GM12878 (cell line): ENCODE data around the gene NEURL4. TPM values are rescaled to one million over a fixed set of nuclear protein-coding genes. Genes with fewer than 3 reads are reported as not detected.
A peak's percentile ranks its signal among the peaks of the same experiment; 100 is the strongest.

Experiments used
- BHLHE40 ChIP-seq, 2 experiments: fragments of 450-650 bp in 1 of 2; IDR thresholded peaks; 2 replicates each; pipeline ENCODE4 v1.6.1; 2011 to 2017; ENCODE audit warnings: low read depth in 2 of 2, borderline replicate concordance in 1 of 2, improper control_type of control experiment in 1 of 2, low read length in 1 of 2, mild to moderate bottlenecking in 1 of 2
- CREM ChIP-seq: IDR thresholded peaks from 2 replicates; pipeline ENCODE4 v1.6.1; 2014; ENCODE audit warnings: antibody characterized with exemption, low read depth
- EP300 ChIP-seq, 2 experiments: fragments of 150-350 bp in 1 of 2; IDR thresholded peaks; 2 replicates each; pipeline ENCODE4 v1.6.1; 2011 to 2012; ENCODE audit warnings: low read depth in 2 of 2, low read length in 2 of 2, borderline replicate concordance in 1 of 2, improper control_type of control experiment in 1 of 2, inconsistent platforms in 1 of 2; ENCODE audit not compliant: control insufficient read depth in 1 of 2
- ESRRA ChIP-seq: IDR thresholded peaks from 2 replicates; pipeline ENCODE4 v1.6.1; 2012; ENCODE audit warnings: mild to moderate bottlenecking, low read length, improper control_type of control experiment
- ETV6 ChIP-seq, 2 experiments: fragments of 450-650 bp in 1 of 2; IDR thresholded peaks in 1 of 2; conservative IDR thresholded peaks in 1 of 2; 2 replicates each; pipeline ENCODE4 v1.6.1; 2014; ENCODE audit warnings: antibody characterized with exemption in 1 of 2, borderline replicate concordance in 1 of 2, low read depth in 1 of 2, mild to moderate bottlenecking in 1 of 2, moderate library complexity in 1 of 2
- GATAD2B ChIP-seq: fragments of 450-650 bp; conservative IDR thresholded peaks from 2 replicates; pipeline ENCODE4 v1.6.1; 2017; ENCODE audit warnings: low read depth, mild to moderate bottlenecking, moderate library complexity
- IKZF1 ChIP-seq: fragments of 450-650 bp; conservative IDR thresholded peaks from 2 replicates; pipeline ENCODE4 v1.6.1; 2017; ENCODE audit warnings: antibody characterized with exemption, mild to moderate bottlenecking
- MEF2A ChIP-seq: IDR thresholded peaks from 2 replicates; pipeline ENCODE4 v1.6.1; 2011; ENCODE audit warnings: low read depth, mild to moderate bottlenecking, low read length, moderate library complexity; ENCODE audit not compliant: insufficient read depth
- POLR2AphosphoS2 ChIP-seq: IDR thresholded peaks from 2 replicates; pipeline ENCODE4 v1.6.1; 2011; ENCODE audit warnings: low read depth, mild to moderate bottlenecking, low read length, improper control_type of control experiment, moderate library complexity
- POU2F2 ChIP-seq: IDR thresholded peaks from 3 replicates; pipeline ENCODE4 v1.6.1; 2011; ENCODE audit warnings: low read depth, mild to moderate bottlenecking, low read length, borderline replicate concordance
- RUNX3 ChIP-seq: IDR thresholded peaks from 2 replicates; pipeline ENCODE4 v1.6.1; 2012; ENCODE audit warnings: low read length, inconsistent platforms
- SP1 ChIP-seq: IDR thresholded peaks from one replicate; pipeline ENCODE4 v1.6.1; 2011; ENCODE audit warnings: low read depth, low read length
- TCF12 ChIP-seq: IDR thresholded peaks from 2 replicates; pipeline ENCODE4 v1.6.1; 2011; ENCODE audit warnings: low read depth, mild to moderate bottlenecking, low read length
- TCF3 ChIP-seq: IDR thresholded peaks from 2 replicates; pipeline ENCODE4 v1.6.1; 2012; ENCODE audit warnings: low read depth, mild to moderate bottlenecking, low read length, borderline replicate concordance; ENCODE audit not compliant: insufficient read depth
- ZNF207 ChIP-seq: fragments of 450-650 bp; IDR thresholded peaks from 2 replicates; pipeline ENCODE4 v1.6.1; 2014; ENCODE audit warnings: antibody characterized with exemption, mild to moderate bottlenecking, borderline replicate concordance
- polyA plus RNA-seq, 11 experiments: library from polyadenylated mRNA; depleted of rRNA in 4 of 11; unstranded in 6 of 11; stranded (reverse) in 5 of 11; fragments of >200 nt; fragmentation: Nextera tagmentation in 4 of 11; fragmentation: Illumina TruSeq in 1 of 11; extraction: Ambion mirVana in 4 of 11; extraction: Trizol in 1 of 11; gene quantifications; 1 replicate in 1 of 11; 2 replicates in 10 of 11; pipeline versions ENCODE4 v1.2.1 to v1.2.3, GENCODE V29; 2011 to 2016; ENCODE audit warnings: inconsistent platforms in 2 of 11, missing spikeins in 2 of 11, low read depth in 1 of 11
- total RNA-seq, 4 experiments: library from RNA; depleted of rRNA in 3 of 4; stranded (reverse); fragments of >200 nt in 3 of 4; fragmentation: Illumina TruSeq in 1 of 4; extraction: Trizol in 1 of 4; gene quantifications; 2 replicates each; pipeline versions ENCODE4 v1.2.1 to v1.2.3, GENCODE V29; 2013 to 2021
- TF ChIP-seq, protein P1 (sequence below): IDR thresholded peaks from 2 replicates; pipeline ENCODE4 v1.6.1; 2011; ENCODE audit warnings: mild to moderate bottlenecking, low read depth, low read length, moderate library complexity; ENCODE audit not compliant: insufficient replicate concordance
- TF ChIP-seq, protein P2 (sequence below): IDR thresholded peaks from 2 replicates; pipeline ENCODE4 v1.6.1; 2012; ENCODE audit warnings: mild to moderate bottlenecking, low read depth, low read length
- TF ChIP-seq, protein P3 (sequence below): fragments of 450-650 bp; IDR thresholded peaks from 2 replicates; pipeline ENCODE4 v1.6.1; 2017; ENCODE audit warnings: mild to moderate bottlenecking, moderate library complexity

NEURL4 gene
- total and polyA plus RNA-seq, 10 of the 15 experiments (the other 5 are each of a cell fraction or from before 2014, with no cell fraction given) = 0.03 to 41.9 (median 10.0) TPM

DNA sequence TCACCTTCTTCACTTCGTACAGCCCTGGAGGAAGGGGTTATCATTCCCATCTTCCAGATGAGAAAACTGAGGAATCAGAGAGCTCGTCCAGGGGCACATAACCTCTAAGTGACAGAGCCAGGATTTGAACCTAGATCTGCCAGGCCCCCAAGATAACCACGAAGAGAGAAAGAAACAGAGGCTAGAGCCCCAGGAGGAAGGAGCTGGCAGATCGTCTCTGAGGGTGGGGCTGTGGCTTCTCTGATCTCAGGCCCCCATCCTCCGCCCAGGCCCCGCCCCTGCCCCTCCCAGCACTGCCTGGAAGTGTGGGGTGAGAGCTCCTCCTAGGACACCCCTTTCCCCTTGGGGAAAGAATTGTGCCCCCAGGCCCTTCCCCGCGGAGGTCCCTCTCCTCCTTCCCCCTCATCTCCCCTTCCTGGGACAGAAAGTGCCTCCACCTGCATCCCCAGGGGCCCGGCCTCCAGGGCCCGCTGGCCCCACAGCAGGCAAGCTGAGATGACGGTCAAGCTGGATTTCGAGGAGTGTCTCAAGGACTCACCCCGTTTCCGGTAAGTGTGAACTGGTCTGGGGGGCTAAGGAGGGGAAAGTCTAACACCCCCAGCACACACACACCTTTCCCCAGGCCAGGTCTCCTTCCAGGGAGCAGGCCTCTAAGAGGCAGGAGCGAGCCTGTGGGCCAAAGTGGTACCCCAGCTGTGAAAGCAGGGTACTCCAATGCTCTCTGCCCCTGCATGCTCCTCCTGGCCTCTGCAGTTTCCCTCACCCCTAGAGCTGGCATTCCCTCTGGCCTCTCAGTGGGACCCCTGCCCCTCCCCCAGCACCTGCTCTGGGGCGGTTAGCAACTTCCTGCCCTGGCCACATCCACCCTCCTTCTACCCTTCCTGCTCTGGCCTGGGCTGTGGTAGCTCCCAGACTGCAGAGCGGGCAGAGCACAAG is 7.4 kb upstream of the NEURL4 start, which contains the start of gene ACAP1 (continued):
- TF ChIP-seq IKZF1 = peak; percentile 74
- TF ChIP-seq MEF2A = 0 out of 2 replicates have a peak, but pooled peaks have one; percentile 8
- 0 out of 2 replicates have a peak, but pooled peaks have one; percentile 40 for TF ChIP-seq GATAD2B
- peak; percentile 89 for TF ChIP-seq RUNX3
- TF ChIP-seq CREM = no peak
- 0 out of 3 replicates have a peak, but pooled peaks have one; percentile 27 for TF ChIP-seq POU2F2
- peak; percentile 28 for TF ChIP-seq SP1
- 0 out of 4 replicates have a peak, but pooled peaks of 1 of the 2 experiments have one; percentile 24 for TF ChIP-seq ETV6 (conservative IDR thresholded peaks at IDR 0.05 in 1 of 2, IDR thresholded peaks at IDR 0.05 in 1 of 2; ENCODE audit: borderline replicate concordance in 1 of 2, low read depth in 1 of 2)
- TF ChIP-seq TCF3 = no peak
- TF ChIP-seq, protein P1, sequence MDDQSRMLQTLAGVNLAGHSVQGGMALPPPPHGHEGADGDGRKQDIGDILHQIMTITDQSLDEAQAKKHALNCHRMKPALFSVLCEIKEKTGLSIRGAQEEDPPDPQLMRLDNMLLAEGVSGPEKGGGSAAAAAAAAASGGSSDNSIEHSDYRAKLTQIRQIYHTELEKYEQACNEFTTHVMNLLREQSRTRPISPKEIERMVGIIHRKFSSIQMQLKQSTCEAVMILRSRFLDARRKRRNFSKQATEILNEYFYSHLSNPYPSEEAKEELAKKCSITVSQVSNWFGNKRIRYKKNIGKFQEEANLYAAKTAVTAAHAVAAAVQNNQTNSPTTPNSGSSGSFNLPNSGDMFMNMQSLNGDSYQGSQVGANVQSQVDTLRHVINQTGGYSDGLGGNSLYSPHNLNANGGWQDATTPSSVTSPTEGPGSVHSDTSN = no peak
- TF ChIP-seq POLR2AphosphoS2 = 0 out of 2 replicates have a peak, but pooled peaks have one; percentile 30
- TF ChIP-seq TCF12 = 0 out of 2 replicates have a peak, but pooled peaks have one; percentile 65
- peak; percentile 25 to 51; a peak in 1 of 4 replicates for TF ChIP-seq BHLHE40 (IDR thresholded peaks at IDR 0.05; ENCODE audit: borderline replicate concordance in 1 of 2, low read depth in 2 of 2, low read length in 1 of 2)
- TF ChIP-seq ZNF207 = 0 out of 2 replicates have a peak, but pooled peaks have one; percentile 30
- TF ChIP-seq, protein P2, sequence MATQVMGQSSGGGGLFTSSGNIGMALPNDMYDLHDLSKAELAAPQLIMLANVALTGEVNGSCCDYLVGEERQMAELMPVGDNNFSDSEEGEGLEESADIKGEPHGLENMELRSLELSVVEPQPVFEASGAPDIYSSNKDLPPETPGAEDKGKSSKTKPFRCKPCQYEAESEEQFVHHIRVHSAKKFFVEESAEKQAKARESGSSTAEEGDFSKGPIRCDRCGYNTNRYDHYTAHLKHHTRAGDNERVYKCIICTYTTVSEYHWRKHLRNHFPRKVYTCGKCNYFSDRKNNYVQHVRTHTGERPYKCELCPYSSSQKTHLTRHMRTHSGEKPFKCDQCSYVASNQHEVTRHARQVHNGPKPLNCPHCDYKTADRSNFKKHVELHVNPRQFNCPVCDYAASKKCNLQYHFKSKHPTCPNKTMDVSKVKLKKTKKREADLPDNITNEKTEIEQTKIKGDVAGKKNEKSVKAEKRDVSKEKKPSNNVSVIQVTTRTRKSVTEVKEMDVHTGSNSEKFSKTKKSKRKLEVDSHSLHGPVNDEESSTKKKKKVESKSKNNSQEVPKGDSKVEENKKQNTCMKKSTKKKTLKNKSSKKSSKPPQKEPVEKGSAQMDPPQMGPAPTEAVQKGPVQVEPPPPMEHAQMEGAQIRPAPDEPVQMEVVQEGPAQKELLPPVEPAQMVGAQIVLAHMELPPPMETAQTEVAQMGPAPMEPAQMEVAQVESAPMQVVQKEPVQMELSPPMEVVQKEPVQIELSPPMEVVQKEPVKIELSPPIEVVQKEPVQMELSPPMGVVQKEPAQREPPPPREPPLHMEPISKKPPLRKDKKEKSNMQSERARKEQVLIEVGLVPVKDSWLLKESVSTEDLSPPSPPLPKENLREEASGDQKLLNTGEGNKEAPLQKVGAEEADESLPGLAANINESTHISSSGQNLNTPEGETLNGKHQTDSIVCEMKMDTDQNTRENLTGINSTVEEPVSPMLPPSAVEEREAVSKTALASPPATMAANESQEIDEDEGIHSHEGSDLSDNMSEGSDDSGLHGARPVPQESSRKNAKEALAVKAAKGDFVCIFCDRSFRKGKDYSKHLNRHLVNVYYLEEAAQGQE = no peak
- peak in 1 of 2 experiments; percentile 13; a peak in 1 of 4 replicates for TF ChIP-seq EP300 (IDR thresholded peaks at IDR 0.05; ENCODE audit: borderline replicate concordance in 1 of 2, control insufficient read depth in 1 of 2, low read depth in 2 of 2, low read length in 2 of 2)
- TF ChIP-seq, protein P3, sequence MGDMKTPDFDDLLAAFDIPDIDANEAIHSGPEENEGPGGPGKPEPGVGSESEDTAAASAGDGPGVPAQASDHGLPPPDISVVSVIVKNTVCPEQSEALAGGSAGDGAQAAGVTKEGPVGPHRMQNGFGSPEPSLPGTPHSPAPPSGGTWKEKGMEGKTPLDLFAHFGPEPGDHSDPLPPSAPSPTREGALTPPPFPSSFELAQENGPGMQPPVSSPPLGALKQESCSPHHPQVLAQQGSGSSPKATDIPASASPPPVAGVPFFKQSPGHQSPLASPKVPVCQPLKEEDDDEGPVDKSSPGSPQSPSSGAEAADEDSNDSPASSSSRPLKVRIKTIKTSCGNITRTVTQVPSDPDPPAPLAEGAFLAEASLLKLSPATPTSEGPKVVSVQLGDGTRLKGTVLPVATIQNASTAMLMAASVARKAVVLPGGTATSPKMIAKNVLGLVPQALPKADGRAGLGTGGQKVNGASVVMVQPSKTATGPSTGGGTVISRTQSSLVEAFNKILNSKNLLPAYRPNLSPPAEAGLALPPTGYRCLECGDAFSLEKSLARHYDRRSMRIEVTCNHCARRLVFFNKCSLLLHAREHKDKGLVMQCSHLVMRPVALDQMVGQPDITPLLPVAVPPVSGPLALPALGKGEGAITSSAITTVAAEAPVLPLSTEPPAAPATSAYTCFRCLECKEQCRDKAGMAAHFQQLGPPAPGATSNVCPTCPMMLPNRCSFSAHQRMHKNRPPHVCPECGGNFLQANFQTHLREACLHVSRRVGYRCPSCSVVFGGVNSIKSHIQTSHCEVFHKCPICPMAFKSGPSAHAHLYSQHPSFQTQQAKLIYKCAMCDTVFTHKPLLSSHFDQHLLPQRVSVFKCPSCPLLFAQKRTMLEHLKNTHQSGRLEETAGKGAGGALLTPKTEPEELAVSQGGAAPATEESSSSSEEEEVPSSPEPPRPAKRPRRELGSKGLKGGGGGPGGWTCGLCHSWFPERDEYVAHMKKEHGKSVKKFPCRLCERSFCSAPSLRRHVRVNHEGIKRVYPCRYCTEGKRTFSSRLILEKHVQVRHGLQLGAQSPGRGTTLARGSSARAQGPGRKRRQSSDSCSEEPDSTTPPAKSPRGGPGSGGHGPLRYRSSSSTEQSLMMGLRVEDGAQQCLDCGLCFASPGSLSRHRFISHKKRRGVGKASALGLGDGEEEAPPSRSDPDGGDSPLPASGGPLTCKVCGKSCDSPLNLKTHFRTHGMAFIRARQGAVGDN = peak; percentile 73
- TF ChIP-seq ESRRA = no peak
